Spleen (tissue), 7 donors: ENCODE data around the gene GRIN3A.
A peak's percentile ranks its signal among the peaks of the same experiment; 100 is the strongest.

Source experiments
- CTCF ChIP-seq, 11 experiments: fragments of 200-600 bp in 7 of 11; fragments of 450-650 bp in 4 of 11; sonication (generic) in 4 of 11; IDR thresholded peaks in 8 of 11; conservative IDR thresholded peaks in 3 of 11; 1 replicate in 7 of 11; 2 replicates in 4 of 11; pipeline versions ENCODE4 v1.4.0 to v1.8.0; 2016 to 2021; ENCODE audit warnings: antibody characterized with exemption in 11 of 11, inconsistent platforms in 4 of 11, mild to moderate bottlenecking in 1 of 11
- POLR2A ChIP-seq, 3 donors: fragments of 450-650 bp; IDR thresholded peaks; one replicate each; pipeline ENCODE4 v1.5.1; 2017; ENCODE audit warnings: antibody characterized with exemption in 3 of 3, mild to moderate bottlenecking in 1 of 3
- POLR2AphosphoS5 ChIP-seq, 3 donors: sonication (generic); formaldehyde crosslinking; IDR thresholded peaks; one replicate each; pipeline ENCODE4 v1.5.1; 2017; ENCODE audit warnings: antibody characterized with exemption in 3 of 3
- donor health status: DM: no; HTN: no; CAD: no; lungs with moderate emphysema.
- donor health status: DM: no; HTN: no; CAD: no.
- donor health status: DM: no; HTN: no; CAD: no.

GRCh38 chr9:101601904-101602765, 136.3 kb downstream of the GRIN3A start:
- TF ChIP-seq CTCF (IDR thresholded peaks at IDR 0.05 in 8 of 11, conservative IDR thresholded peaks at IDR 0.05 in 3 of 11) = peak in 7 of 11 experiments; percentile 43 to 68 (median 59)
- no peak for TF ChIP-seq POLR2A (IDR thresholded peaks at IDR 0.05)
- no peak for TF ChIP-seq POLR2AphosphoS5 (IDR thresholded peaks at IDR 0.05)
